Immature natural killer cell (primary cell): Measurements from ENCODE around the gene FOXR2. TPM values are rescaled to one million over a fixed set of nuclear protein-coding genes. Genes with fewer than 3 reads are reported as not detected.

ENCODE experiments used
- DNase-seq, 3 donors: peaks; one replicate each; pipeline ENCODE4 v3.0.0; 2022; ENCODE audit warnings: mixed read lengths in 1 of 3
- H3K27ac Mint-ChIP-seq, 6 donors: one replicate each; pipeline ENCODE4 v1.8.0; 2020; ENCODE audit warnings: mixed read lengths in 6 of 6, mild to moderate bottlenecking in 5 of 6, inconsistent platforms in 4 of 6, moderate library complexity in 3 of 6
- H3K27me3 Mint-ChIP-seq, 3 donors: one replicate each; pipeline ENCODE4 v1.8.0; 2020 to 2021; ENCODE audit warnings: low read depth in 3 of 3, mild to moderate bottlenecking in 3 of 3, mixed read lengths in 3 of 3, moderate library complexity in 3 of 3, inconsistent platforms in 1 of 3
- H3K36me3 Mint-ChIP-seq, 3 donors: one replicate each; pipeline ENCODE4 v1.8.0; 2020; ENCODE audit warnings: mixed read lengths in 3 of 3, inconsistent platforms in 2 of 3, mild to moderate bottlenecking in 2 of 3
- H3K4me1 Mint-ChIP-seq, 2 donors: one replicate each; pipeline ENCODE4 v1.8.0; 2020; ENCODE audit warnings: inconsistent platforms in 2 of 2, mild to moderate bottlenecking in 2 of 2, mixed read lengths in 2 of 2, moderate library complexity in 1 of 2
- H3K4me3 Mint-ChIP-seq, 5 donors: one replicate each; pipeline ENCODE4 v1.8.0; 2020; ENCODE audit warnings: mild to moderate bottlenecking in 5 of 5, mixed read lengths in 5 of 5, inconsistent platforms in 3 of 5, moderate library complexity in 3 of 5
- H3K9me3 Mint-ChIP-seq, 6 donors: one replicate each; pipeline ENCODE4 v1.8.0; 2020; ENCODE audit warnings: mild to moderate bottlenecking in 6 of 6, mixed read lengths in 6 of 6, inconsistent platforms in 4 of 6, moderate library complexity in 3 of 6
- polyA plus RNA-seq, 3 donors: library from polyadenylated mRNA; unstranded; fragments of 300-500 nt; fragmentation: Illumina TruSeq; gene quantifications; one replicate each; pipeline ENCODE4 v1.2.3, GENCODE V29; 2021

Gene FOXR2, protein sequence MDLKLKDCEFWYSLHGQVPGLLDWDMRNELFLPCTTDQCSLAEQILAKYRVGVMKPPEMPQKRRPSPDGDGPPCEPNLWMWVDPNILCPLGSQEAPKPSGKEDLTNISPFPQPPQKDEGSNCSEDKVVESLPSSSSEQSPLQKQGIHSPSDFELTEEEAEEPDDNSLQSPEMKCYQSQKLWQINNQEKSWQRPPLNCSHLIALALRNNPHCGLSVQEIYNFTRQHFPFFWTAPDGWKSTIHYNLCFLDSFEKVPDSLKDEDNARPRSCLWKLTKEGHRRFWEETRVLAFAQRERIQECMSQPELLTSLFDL
- not detected for polyA plus RNA-seq

DNA sequence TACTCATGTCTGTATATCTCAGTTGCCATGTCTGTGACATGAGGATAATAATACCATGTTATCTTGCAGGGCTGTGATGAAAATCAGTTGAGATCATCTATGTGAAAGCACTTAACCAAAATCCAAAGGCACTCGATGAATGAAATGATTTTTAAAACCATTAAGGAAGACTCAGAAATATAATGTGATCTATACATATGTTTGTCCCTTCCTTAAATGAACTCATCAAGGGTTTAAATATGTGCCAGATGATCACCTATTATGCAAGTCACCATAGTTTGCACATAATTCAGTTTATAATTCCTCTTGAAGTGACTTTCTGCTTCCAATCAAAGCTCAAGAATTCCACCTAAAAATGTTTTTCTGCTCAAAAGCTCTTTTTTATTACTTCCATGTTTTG, at the start of gene FOXR2:
Gene FOXR2 (plus strand): TSS at position 301 of the 400 bp plus-strand sequence. CDS start 312 bp downstream, outside the sequence.
- Mint-ChIP-seq H3K36me3 (no peaks in the 10 kb centered on the region), H3K27me3 (peaks cover 0 to 17% (median 11%) of the 10 kb centered on the region in 3 donors), H3K4me3 (no peak within 1 kb of the TSS), H3K9me3 (peaks cover 0 to 2% (median 0%) of the 10 kb centered on the region in 6 donors), H3K4me1 (no peaks in the 10 kb centered on the region), H3K27ac (no peak within 1 kb of the TSS)
- no peak for DNase-seq

DNA sequence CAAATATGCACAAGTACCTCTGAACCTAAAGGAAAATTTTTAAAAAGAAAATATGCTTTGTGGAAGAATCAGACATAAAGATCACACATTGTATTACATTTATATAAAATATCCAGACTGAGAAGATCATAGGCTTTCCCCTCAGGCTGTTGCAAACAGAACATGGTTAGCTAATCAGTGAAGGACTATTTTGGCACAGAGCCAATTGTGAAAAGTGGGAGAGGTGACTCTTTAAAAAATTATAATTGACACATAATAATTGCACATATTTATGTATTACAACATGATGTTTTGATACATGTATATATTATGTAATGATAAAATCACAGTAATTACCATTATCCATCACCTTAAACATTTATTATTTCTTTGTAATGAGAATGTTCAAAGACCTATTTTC, 44.1 kb upstream of the FOXR2 start:
- H3K27me3 Mint-ChIP-seq, result peaks cover 0 to 7% (median 2%) of the 10 kb centered on the region in 3 donors
- no peak for DNase-seq
- no peaks in the 10 kb centered on the region for H3K4me1 Mint-ChIP-seq
- peaks cover 2 to 6% (median 5%) of the 10 kb centered on the region in 6 donors for H3K9me3 Mint-ChIP-seq
- no peaks in the 10 kb centered on the region for H3K36me3 Mint-ChIP-seq
- H3K27ac Mint-ChIP-seq, result no peak overlapping the region
- H3K4me3 Mint-ChIP-seq, result no peak overlapping the region

DNA sequence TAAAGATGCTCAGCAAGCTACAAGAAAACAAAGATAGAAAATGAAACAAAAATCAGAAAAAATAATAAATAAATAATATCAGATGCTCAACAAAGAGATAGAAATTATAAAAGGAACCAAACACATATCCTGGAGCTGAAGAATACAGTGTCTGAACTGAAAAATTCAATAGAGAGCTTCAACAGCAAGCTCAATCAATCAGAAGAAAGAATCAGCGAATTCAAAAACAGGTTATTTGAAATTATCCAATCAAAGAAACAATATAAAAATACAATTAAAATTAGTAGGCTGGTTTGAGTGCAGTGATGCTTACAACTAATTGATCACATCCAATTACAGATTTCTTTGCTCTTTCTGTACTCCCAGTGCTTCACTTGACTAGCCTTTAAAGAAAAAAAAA, 40.8 kb upstream of the FOXR2 start:
- no peak overlapping the region for H3K4me3 Mint-ChIP-seq
- H3K4me1 Mint-ChIP-seq, result no peaks in the 10 kb centered on the region
- DNase-seq, result no peak
- H3K9me3 Mint-ChIP-seq, result peaks cover 2 to 8% (median 5%) of the 10 kb centered on the region in 6 donors
- no peak overlapping the region for H3K27ac Mint-ChIP-seq
- no peaks in the 10 kb centered on the region for H3K36me3 Mint-ChIP-seq
- H3K27me3 Mint-ChIP-seq, result peaks cover 0 to 3% (median 3%) of the 10 kb centered on the region in 3 donors

DNA sequence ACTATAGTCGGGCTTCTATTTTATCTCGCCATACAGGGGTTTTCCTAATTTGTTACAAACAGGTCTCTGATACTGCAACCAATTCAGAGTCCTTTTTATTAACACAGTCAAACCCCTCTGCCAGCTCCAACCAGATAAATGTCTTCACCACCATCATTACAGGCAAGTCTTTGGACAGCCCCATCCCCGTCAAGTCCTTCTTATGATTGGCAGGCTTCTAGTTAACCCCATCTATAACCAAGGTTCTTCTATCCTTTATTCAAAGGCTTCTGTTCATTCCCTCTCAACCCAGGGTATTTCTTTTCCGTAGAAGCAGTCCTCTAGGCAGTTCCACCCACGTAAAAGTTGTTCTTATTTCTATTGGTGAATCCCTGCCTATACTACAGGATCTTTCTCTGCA, 29.9 kb upstream of the FOXR2 start:
- no peak overlapping the region for H3K27ac Mint-ChIP-seq
- peaks cover 0 to 2% (median 0%) of the 10 kb centered on the region in 6 donors for H3K9me3 Mint-ChIP-seq
- H3K4me3 Mint-ChIP-seq, result no peak overlapping the region
- peaks cover 2 to 4% (median 3%) of the 10 kb centered on the region in 3 donors for H3K27me3 Mint-ChIP-seq
- no peak for DNase-seq
- H3K4me1 Mint-ChIP-seq, result no peaks in the 10 kb centered on the region
- no peaks in the 10 kb centered on the region for H3K36me3 Mint-ChIP-seq

DNA sequence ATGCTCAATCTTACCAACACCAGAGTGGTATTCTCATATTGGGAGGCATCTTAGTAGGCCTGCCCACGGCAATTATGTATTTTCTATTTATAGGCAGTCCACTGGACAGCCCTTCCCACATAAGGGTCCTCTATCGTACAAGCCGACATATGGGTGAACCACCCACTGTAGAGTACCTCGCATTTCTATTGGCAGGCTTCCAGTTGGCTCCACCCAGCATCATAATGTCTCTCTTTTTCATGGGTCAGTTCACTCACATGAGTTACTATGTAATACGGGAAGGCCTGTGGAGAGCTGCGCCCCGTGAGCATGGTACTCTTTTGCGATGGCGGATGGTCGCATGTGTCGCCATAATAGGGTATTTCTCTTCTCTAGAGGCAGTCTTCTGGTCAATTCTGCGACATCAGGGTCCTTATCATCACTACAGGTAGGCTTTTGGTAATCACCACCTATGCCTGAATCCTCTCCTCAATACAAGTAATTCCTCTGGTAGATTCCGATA, 29.4 kb upstream of the FOXR2 start:
- Mint-ChIP-seq H3K27me3 (peaks cover 2 to 4% (median 3%) of the 10 kb centered on the region in 3 donors), H3K4me3 (no peak overlapping the region), H3K4me1 (no peaks in the 10 kb centered on the region), H3K27ac (no peak overlapping the region), H3K9me3 (peaks cover 0 to 2% (median 0%) of the 10 kb centered on the region in 6 donors), H3K36me3 (no peaks in the 10 kb centered on the region)
- no peak for DNase-seq

DNA sequence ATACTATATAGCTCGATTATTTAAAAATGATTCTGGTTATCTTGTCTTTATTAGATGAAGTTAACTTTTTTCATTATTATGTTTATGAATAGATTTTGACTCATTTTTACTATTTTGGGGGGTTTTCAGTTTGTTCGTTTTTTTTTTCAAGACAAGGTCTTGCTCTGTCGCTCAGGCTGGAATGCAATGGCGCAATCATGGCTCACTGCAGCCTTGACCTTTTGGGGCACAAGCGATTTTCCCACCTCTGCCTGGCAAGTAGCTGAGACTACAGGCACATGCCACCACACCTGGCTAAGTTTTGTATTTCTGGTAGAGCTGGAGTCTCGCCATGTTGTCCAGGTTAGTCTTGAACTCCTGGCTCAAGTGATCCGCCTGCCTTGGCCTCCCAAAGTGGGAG, 24.9 kb upstream of the FOXR2 start:
- no peak overlapping the region for H3K27ac Mint-ChIP-seq
- DNase-seq, result no peak
- no peaks in the 10 kb centered on the region for H3K36me3 Mint-ChIP-seq
- H3K4me1 Mint-ChIP-seq, result no peaks in the 10 kb centered on the region
- no peak overlapping the region for H3K4me3 Mint-ChIP-seq
- peaks cover 0 to 2% (median 0%) of the 10 kb centered on the region in 6 donors for H3K9me3 Mint-ChIP-seq
- H3K27me3 Mint-ChIP-seq, result peaks cover 3 to 7% (median 3%) of the 10 kb centered on the region in 3 donors

DNA sequence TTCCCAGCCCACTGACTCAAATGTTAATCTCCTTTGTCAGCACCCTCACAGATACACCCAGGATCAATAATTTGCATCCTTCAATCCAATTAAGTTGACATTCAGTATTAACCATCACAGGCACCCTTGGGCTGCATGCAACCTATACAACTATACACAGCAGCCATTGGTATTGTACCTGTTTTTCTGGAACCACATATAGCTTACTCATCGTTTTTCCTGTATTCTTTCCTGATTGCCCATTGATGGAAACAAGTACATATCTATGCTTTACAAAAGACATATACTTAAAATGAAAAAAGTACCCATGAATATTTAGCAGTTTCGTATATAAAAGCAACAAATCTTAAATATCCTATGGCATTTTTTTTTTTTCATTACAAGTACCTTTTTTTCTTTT, 3.7 kb upstream of the FOXR2 start:
- Mint-ChIP-seq H3K4me1 (no peaks in the 10 kb centered on the region), H3K9me3 (peaks cover 0 to 2% (median 0%) of the 10 kb centered on the region in 6 donors), H3K27me3 (peaks cover 0 to 5% (median 3%) of the 10 kb centered on the region in 3 donors), H3K27ac (no peak overlapping the region), H3K36me3 (no peaks in the 10 kb centered on the region), H3K4me3 (no peak overlapping the region)
- no peak for DNase-seq

DNA sequence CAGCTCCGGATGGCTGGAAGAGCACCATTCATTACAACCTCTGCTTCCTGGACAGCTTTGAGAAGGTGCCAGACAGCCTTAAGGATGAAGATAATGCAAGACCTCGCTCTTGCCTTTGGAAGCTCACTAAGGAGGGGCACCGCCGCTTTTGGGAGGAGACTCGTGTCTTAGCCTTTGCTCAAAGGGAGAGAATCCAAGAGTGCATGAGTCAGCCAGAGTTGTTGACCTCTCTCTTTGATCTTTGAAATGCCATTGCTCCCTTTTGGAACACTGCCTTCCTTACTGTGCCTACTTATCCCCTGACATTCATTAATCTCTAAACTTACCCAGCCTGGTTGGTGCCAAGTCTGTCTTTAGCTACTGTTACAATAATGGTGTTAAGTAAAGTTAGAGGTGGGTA, 1.2 kb downstream of the FOXR2 start:
- Mint-ChIP-seq H3K27ac (no peak overlapping the region), H3K4me3 (no peak overlapping the region), H3K4me1 (no peaks in the 10 kb centered on the region), H3K27me3 (peaks cover 0 to 17% (median 11%) of the 10 kb centered on the region in 3 donors), H3K36me3 (no peaks in the 10 kb centered on the region), H3K9me3 (peaks cover 0 to 2% (median 0%) of the 10 kb centered on the region in 6 donors)
- DNase-seq, result no peak

DNA sequence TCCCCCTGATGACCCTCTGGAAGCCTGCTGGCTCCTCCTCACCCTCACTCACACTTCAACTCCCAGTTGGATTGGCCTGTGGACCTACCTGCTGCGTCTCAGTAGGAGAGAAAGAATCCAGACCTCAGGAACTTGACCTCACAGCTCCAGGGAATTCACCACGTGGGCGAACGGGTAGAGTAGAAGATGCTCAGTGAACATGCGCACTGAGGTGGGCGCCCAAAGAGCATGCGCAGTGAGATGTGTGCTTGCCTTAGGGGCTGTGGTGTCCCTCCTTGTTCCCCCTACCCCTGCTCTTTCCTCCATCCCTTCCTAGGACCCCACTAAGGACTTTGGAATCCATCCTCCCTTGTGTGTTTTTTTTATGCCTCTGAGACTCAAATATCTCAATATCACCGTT, 12.9 kb downstream of the FOXR2 start:
- no peaks in the 10 kb centered on the region for H3K4me1 Mint-ChIP-seq
- H3K9me3 Mint-ChIP-seq, result no peaks in the 10 kb centered on the region
- peaks cover 0 to 10% (median 2%) of the 10 kb centered on the region in 3 donors for H3K27me3 Mint-ChIP-seq
- no peaks in the 10 kb centered on the region for H3K36me3 Mint-ChIP-seq
- no peak for DNase-seq
- H3K27ac Mint-ChIP-seq, result no peak overlapping the region
- no peak overlapping the region for H3K4me3 Mint-ChIP-seq

DNA sequence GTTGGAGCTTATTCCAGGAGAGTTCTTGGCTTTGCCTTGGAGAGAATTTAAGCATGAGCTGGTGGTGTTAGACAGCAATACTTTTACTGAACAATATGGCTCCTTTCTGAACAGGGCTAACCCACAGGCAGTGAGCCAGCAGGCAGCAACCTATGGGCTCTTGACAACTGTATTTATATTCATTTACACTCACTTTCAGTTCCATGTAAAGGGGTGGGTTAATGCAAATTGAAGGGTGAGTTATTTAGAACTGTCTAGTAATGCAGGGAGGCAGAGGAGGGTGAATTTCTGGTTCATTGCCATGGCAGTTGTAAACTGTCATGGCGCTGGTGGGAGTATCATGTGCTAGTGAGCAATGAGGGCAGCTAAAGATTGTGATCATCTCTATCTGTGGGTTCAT, 15.7 kb downstream of the FOXR2 start:
- H3K4me3 Mint-ChIP-seq, result no peak overlapping the region
- no peaks in the 10 kb centered on the region for H3K9me3 Mint-ChIP-seq
- no peak overlapping the region for H3K27ac Mint-ChIP-seq
- DNase-seq, result no peak
- no peaks in the 10 kb centered on the region for H3K36me3 Mint-ChIP-seq
- peaks cover 2 to 10% (median 6%) of the 10 kb centered on the region in 3 donors for H3K27me3 Mint-ChIP-seq
- no peaks in the 10 kb centered on the region for H3K4me1 Mint-ChIP-seq

DNA sequence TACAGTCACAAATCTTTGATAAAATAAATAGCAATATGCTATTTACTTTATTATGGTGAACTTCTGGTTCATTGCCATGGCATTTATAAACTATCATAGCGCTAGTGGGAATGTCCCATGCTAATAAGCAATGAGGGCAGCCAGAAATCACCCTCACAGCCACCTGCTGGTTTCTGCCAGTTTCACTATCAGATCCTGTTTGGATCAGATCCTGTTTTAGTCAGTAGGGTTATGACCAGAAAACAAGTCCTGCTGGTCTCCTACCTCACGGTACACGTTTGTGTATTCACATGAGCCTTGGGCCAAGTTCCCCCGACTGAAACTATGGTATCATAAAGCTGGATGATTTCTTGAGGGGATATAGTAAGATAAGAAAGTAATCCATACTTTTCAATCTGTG, 17.7 kb downstream of the FOXR2 start:
- Mint-ChIP-seq H3K9me3 (no peaks in the 10 kb centered on the region), H3K36me3 (no peaks in the 10 kb centered on the region), H3K4me1 (no peaks in the 10 kb centered on the region), H3K27me3 (peaks cover 2 to 8% (median 6%) of the 10 kb centered on the region in 3 donors), H3K27ac (no peak overlapping the region), H3K4me3 (no peak overlapping the region)
- no peak for DNase-seq

DNA sequence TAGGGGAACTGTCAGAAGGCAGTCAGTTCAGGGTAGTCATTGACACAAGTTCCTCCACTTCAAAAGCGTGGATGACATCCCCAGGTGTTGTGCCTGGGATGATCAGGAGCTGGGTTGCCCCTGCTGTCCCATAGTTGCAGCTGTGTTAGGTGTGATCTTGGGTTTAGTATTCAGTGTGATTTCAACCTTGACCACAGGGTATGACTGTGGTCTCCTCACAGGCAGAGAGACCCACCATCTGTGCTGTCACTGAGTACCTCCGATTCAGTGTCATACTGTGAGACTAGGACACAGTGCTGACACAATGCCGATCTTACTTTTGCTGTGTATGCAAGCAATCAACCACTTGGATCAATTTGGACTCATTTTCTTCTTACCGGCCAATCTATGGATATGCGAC, 25.2 kb downstream of the FOXR2 start:
- no peak overlapping the region for H3K27ac Mint-ChIP-seq
- H3K4me1 Mint-ChIP-seq, result no peaks in the 10 kb centered on the region
- H3K9me3 Mint-ChIP-seq, result peaks cover 0 to 2% (median 0%) of the 10 kb centered on the region in 6 donors
- no peak overlapping the region for H3K4me3 Mint-ChIP-seq
- H3K27me3 Mint-ChIP-seq, result peaks cover 0 to 13% (median 2%) of the 10 kb centered on the region in 3 donors
- DNase-seq, result no peak
- H3K36me3 Mint-ChIP-seq, result no peaks in the 10 kb centered on the region

DNA sequence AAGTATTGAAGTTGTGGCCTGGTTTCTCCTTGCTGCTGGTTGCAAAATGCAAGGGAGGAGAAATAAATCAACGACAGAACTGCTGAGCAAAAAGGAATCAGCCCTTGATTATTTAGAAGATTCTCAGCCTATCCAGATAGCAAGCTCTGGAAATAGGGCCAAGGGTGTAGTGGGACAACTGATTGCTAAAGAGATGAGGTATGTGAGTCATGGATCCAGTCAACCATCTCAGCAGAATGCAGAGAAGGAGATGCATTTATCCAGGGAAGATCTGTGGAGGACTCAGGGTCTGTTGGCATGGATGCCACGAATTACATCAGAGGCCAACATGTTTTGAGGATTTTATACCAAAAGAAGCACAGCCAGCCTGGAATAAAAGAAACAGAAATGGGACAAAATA, 36.7 kb downstream of the FOXR2 start:
- peaks cover 0 to 2% (median 0%) of the 10 kb centered on the region in 6 donors for H3K9me3 Mint-ChIP-seq
- no peak overlapping the region for H3K4me3 Mint-ChIP-seq
- no peak overlapping the region for H3K27ac Mint-ChIP-seq

DNA sequence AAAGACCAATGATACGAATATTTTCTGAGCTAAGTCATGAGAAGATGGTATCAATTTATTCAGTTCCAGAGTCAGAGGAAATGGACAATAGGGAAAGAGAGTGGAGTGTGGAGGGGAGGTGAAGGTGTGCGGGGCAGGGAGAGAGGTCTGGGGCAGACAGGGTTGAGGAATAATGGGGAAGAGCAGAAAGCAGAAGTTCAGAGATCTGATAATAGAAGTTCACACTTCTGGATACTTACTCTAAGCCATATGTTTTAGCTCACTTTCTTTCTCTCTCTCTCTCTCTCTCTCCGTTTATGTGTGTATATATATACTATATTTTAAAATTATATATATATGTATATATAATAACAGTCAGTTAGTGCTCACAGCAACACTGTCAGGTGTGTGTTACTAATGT, 40.4 kb downstream of the FOXR2 start:
- H3K9me3 Mint-ChIP-seq, result peaks cover 0 to 8% (median 0%) of the 10 kb centered on the region in 6 donors
- no peaks in the 10 kb centered on the region for H3K4me1 Mint-ChIP-seq
- H3K27ac Mint-ChIP-seq, result no peak overlapping the region
- no peak for DNase-seq
- no peak overlapping the region for H3K4me3 Mint-ChIP-seq
- peaks cover 3 to 12% (median 4%) of the 10 kb centered on the region in 3 donors for H3K27me3 Mint-ChIP-seq
- H3K36me3 Mint-ChIP-seq, result no peaks in the 10 kb centered on the region

More for the DNA sequence above, 36.7 kb downstream of the FOXR2 start:
- Mint-ChIP-seq H3K4me1 (no peaks in the 10 kb centered on the region), H3K27me3 (peaks cover 2 to 7% (median 3%) of the 10 kb centered on the region in 3 donors), H3K36me3 (no peaks in the 10 kb centered on the region)
- DNase-seq, result no peak
